Measurements from ENCODE around the gene ACYP1.
A peak's percentile ranks its signal among the peaks of the same experiment; 100 is the strongest.
"Not testable (repeated sequence)": the region's sequence is repeated elsewhere in the genome, so short reads cannot be mapped to it uniquely, and the experiment has no call there.

ACYP1 gene

DNA sequence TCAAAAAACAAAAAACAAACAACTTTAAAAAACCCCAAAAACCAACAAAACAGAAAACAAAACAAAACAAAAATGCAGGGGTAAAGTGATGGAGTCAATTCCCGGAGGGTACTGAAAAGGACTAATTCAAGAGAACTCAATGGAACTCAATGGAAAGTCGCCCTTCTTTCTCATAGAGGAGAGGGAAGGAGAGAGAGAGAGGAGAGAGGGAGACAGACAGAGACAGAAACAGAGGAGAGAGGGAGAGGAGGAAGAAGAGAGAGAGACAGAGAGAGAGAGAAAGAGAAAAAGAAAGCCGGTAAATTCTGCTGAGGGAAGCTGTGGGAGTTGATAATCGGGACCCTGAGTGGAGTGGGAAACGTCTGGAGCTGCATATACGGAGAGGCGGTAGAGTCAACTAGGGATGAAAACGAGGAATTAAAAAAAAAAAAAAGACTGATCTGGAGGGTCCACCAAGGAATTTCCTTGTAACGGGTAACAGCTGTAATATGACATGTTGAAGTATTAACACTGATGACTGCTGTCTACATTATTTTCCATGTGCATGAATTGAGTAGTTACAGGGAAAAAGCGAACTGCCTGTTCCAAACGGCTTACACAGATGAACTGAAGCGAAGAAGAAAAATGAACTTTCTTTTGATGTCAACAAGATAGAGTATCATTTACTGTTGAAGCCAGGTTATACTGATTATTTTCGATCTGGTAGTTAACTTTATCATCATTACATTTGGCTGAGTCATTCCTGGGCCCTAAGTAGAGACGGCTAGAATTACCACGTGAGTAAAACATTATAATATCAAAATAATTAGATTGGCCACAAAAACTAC lies 4.7 kb upstream of the ACYP1 start:
- peak; percentile 68 for DNase-seq

DNA sequence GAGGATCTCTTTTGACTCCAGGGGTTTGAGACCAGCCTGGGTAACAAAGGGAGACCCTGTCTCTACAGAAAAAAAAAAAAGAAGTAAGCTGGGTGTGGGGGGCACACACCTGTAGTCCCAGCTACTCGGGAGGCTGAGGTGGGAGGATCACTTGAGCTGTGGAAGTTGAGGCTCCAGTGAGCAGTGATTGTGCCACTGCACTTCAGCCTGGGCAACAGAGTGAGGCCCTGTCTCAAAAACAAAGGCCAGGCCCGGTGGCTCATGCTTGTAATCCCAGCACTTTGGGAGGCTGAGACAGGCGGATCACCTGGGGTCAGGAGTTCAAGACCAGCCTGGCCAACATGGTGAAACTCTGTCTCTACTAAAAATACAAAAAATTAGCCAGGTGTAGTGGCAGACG lies 3.9 kb upstream of the ACYP1 start:
- not testable (repeated sequence) for DNase-seq

- DNase-seq: no peak
Measured at GRCh38 chr14:75067212-75067611, 3.4 kb upstream of the ACYP1 start.

DNA sequence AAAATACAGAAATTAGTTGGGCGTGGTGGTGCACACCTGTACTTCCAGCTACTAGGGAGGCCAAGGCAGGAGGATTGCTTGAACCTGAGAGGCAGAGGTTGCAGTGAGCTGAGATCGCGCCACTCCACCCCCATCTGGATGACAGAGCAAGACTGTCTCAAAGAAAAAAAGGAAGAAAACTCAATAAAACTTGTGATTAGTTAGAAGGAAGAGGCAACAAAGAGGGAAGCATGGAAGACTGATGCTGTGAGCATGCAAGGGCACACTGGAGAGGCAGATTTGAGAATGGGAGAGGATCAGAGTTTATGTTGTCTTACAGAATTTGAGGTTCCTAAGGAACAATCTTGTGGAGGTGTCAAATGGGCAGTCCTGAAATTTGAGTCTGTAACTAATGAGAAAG lies 2.9 kb upstream of the ACYP1 start:
- no peak for DNase-seq

GRCh38 chr14:75064205-75064567 lies 362 bp upstream of the ACYP1 start:
- DNase-seq: no peak

GRCh38 chr14:75063013-75063412 lies 811 bp downstream of the ACYP1 start:
- no peak for DNase-seq

- no peak for DNase-seq
Measured at GRCh38 chr14:75060420-75060819, 3.4 kb downstream of the ACYP1 start.

DNA sequence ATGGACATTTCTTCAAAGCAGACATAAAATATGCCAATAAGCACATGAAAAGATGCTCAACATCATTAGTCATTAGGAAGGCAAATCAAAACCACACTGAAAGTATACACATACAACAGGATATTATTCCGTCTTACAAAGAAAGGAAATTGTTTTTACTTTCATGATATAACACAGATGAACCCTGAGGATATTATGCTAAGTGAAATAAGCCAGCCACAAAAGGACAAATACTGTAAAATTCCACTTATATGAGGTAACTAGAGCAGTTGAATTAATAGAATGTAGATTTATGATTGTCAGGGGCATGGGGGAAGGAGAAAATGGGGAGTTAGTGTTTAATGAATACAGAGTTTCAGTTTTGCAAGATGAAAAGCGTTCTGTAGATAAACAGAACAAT lies 4.2 kb downstream of the ACYP1 start:
- DNase-seq: no peak

DNA sequence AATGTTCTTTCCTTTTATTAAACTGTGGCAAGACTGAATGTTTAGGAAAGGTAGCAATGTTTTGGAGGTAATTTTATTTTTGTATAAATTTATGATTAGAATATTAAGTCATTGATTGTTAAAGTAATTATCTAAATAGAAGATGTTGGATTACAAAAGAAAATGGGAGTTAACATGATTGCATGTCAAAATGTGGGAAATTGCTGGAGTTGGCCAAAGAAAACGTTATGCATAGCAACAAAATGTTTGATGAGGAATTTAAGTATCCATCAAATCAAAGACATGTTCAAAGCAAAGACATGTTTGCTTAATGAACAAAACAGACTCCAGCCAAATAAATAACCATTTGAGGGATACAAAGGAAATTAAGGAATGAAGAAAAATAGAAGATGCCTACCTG lies 9.4 kb downstream of the ACYP1 start:
- no peak for DNase-seq

- DNase-seq: no peak
Measured at GRCh38 chr14:75053396-75054291, 10.2 kb downstream of the ACYP1 start.

- DNase-seq: no peak
Measured at GRCh38 chr14:75051556-75051899, 12.3 kb downstream of the ACYP1 start.

- DNase-seq: peak; percentile 88
Measured at GRCh38 chr14:75050852-75051555, 12.8 kb downstream of the ACYP1 start, which contains the start of gene MLH3. MLH3 (minus strand) TSS chr14:75051467; CDS start chr14:75049655, 1,812 bp downstream.

DNA sequence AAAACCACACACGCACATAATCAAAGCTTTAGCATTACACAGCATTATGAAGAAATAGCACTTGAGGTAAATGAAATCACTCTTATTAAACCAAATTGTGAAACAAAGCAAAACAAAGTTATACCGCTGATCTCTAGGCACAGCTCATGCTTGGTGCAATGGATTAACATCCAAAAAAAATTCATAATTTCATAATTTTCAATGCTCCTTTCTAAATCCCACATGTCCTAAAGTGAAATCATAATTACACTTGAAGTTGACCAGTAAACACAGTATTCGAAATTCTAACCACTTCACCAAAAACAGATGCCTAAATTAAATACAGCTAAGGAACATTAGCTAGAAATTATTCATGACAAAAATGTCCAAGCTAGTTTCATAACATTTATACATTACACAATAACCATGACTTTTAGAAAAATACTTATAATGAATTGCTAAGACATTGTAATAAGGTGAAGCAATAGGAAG lies 14.1 kb downstream of the ACYP1 start:
- DNase-seq: no peak

- DNase-seq: no peak
Measured at GRCh38 chr14:75049136-75049535, 14.7 kb downstream of the ACYP1 start.

GRCh38 chr14:75048101-75048500 lies 15.7 kb downstream of the ACYP1 start:
- DNase-seq: no peak

- no peak for DNase-seq
Measured at GRCh38 chr14:75047506-75047905, 16.3 kb downstream of the ACYP1 start.

DNA sequence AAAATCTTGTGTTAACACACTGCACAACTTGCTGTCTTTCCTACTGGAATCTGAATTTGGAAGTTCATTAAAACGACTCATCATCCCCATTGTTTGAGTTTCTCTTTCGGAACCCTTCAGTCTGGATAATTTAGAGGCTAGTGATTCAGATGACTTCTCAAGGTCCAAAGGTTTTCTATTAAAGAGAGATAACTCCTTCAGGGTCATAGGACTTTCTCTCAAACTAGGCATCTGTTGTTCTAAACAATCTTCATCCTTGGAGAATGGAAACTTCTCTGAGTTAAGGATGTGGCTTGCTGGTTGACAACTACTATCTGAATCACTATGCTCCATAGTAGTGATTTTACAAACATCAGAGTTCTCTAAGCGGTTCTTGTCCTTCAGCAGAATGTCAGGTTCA lies 16.9 kb downstream of the ACYP1 start:
- DNase-seq: no peak

DNA sequence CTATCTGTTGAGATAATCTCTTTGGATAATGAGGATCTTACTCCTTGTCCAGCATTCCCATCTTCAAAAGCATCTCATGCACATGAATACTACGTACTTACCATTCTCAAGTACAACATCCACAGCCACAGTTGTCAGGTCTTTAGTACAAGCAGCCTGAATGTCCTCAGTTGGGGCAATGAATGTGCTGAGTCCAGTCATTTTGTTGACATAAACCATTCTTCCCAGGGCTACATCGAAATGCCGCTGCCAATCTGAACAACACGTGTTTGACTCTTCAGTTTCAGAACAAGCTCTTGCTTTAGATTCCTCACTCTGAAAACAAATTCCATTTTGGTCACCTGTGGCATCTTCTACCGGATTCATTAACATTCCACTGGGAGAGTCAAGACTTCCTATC lies 17.5 kb downstream of the ACYP1 start:
- no peak for DNase-seq

- DNase-seq: no peak
Measured at GRCh38 chr14:75044752-75045151, 19.1 kb downstream of the ACYP1 start.

DNA sequence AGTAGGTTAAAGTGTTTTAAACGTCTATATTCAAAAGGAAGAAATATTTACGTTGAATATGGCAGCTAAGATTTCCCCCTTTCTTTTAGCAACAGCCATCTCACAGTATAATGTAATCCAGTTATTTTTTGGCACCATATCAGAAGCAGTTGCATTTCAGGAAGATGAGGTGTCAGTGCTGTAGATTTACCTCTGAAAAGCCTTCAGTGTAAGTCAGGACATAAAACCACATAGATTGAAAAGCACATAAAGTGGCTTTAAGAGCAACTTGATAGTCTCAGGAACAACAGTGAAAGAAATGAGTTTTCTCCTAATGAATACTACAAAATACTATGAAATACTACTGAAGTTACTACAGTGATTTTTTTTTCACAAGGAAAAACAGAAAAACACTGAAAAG lies 19.5 kb downstream of the ACYP1 start:
- no peak for DNase-seq

DNA sequence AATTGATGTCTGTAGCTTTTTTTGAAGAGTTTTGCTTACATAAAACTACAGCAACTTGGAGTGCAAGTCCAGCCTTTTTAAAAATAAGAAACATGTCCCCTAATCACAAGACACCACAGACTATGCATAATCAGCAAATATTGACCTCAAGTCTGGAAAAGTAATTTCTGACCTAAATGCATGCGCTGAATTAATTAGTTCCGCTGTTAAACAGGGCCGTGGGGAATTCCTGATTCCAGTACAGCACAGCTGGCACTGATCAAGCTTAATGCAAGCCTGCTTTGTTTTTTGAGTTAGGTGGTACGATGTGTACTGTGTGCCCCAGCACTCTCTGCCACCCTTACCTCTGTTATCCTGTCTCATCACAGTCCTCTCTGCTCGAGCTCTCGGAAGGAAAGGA lies 21.8 kb downstream of the ACYP1 start:
- no peak for DNase-seq

- DNase-seq: no peak
Measured at GRCh38 chr14:75041613-75042012, 22.2 kb downstream of the ACYP1 start.

- DNase-seq: no peak
Measured at GRCh38 chr14:75040959-75041358, 22.9 kb downstream of the ACYP1 start.

Measured in NCI-H1092 treated with DMSO at 0.1 percent for 48 hours (cell line).